ENCODE measurements around the gene TNK2.
A peak's percentile ranks its signal among the peaks of the same experiment; 100 is the strongest.
"Not testable (repeated sequence)": the region's sequence is repeated elsewhere in the genome, so short reads cannot be mapped to it uniquely, and the experiment has no call there.

TNK2 gene

DNA sequence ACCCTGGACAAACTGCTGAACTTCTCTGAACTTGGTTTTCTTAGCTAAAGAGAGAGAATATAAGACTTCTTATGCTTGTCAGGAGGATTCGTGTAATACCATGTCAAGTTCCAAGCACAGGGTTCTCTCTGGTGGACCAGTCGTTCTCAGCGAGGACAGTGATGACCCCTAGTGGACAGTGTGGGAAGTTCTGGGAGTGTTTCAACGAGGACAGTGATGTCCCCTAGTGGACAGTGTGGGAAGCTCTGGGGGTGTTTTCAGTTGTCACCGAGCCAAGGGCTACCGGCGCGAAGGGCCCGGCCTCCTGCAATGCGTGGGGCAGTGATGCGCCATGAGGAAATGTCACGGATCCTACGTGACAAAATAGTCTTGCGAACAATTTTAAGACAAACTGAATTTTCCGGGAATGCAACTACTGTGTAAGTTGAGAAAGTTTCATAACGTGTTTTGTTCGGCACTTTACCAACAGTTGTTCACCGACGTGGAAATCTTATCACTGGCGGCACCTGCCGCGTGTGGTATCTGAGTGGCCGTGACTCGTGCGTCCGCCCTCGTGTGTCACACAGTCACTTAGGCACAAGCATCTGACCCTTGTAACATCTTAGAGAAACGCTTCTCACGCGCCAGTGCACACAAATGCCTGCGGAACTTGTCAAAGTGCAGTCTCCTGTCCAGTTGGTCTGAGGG is 57.4 kb downstream of the TNK2 start:
- peak; percentile 73 for DNase-seq (ENCODE audit: low read depth)

DNA sequence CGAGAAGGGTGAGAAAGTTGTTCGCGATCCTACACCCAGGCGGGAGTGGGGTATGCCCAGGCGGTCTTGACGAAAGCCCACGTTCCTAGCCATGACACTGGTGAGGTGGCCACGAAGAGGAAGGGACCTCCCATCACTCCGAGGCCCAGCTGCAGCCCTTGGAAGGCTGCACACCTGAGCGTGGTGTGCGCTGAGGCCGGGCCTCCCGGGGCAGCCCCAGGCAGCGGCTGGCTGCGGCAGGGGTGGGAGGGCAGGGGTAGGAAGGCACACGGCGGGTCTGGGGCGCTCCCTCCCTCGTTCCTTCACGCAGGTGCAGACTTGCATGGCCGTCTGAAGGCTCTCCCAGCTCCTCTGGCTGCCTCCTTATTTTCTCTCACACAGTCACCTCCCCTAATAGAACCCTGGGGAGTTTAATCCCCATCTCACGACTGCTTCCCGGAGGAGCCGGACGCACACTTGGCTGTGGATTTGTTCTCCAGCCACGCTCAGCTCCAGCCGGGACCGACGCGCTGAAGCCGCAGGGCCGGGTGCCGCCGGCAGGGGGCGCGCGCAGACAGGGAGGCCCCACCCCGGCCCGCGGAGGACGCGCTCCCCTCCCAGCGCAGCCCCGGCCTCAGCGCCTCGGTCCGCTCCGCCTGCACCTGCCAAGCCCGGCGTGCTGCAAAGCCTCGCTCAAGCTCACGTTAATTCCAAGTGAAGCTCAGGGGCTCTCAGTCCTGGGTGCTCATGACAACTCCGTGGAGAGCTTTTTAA is 58.9 kb downstream of the TNK2 start:
- no peak for DNase-seq (ENCODE audit: low read depth)

DNA sequence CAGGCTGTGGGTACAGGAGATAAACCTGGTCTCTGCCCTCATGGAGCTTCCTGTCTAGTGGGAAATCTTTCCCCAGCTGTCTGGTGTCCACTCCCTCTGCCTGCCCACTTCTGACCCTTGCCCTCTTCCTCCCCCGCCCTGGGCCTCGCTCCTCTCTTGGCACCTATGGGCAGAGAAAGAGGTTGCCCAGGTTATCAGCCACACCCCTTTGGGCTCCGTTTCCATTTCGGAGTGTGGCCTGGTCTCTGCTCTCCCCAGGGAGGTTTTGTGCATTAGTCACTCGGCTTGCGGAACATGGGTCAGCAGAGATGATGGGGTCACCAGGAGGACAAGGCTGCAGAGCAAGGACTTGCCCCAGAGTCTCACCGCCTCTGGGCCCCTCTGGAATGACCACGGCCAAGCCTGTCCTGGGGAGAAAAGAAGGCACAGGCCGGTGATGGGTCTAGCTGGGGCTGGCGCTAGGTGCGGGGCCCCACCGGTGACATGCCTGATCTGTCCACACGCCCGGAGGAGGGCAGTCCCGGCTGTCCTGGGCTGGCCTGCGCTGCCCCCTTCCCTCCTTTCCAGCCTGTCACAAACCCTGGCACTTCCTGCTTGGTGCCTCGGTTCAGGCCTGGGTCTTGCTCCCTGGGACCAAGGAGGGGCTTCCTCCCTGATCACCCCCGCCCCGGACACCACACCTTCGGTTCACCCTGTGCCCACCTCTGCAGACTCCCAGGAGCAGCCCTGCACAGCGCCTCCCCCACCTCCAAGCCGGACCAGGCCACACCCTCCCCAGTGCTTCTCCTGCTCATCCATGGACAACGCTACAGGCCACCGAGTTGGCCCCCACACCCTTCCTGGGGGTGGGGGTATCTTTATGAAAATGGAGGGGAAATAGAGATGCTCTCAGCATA is 61.0 kb downstream of the TNK2 start:
- DNase-seq (ENCODE audit: low read depth) = no peak

DNA sequence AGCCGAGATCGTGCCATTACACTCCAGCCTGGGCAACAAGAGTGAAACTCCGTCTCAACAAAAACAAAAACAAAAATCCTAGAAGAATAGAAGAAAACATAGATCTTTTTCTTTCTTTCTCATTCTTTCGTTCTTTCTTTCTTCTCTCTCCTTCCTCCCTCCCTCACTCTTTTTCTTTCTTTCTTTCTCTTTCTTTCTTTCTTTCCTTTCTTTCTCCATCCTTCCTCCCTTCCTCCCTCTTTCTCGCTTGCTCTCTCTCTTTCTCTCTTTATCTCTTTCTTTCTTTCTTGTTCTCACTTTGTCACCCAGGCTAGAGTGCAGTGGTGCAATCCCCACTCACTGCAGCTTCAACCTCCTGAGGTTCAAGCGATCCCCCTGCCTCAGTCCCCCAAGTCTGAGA is 62.9 kb downstream of the TNK2 start:
- DNase-seq (ENCODE audit: low read depth) = no peak

DNA sequence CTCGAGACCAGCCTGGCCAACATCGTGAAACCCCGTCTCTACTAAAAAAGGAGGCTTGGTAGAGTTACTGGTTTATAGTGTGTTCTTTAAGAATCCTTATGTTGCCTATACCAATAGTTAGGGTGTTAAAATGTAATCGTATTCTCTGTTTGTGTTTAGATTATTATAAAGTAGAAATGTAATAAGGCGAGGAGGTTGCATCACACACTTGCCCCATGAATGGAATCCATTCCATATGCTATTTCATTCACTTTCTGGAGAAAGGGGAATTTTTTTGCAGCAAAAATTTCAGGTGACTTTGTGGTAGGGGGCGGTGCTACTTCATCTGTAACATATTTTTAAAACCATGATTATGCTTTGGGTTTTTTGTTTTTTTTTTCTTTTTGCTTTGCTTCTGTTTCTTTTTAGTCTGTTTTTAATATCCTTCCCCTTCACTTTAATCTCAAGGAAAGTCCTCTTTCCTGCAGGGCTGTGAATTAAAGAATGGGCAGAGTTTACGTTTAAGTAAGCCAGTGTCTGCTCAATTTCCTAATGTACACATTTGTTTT is 63.6 kb downstream of the TNK2 start:
- DNase-seq (ENCODE audit: low read depth) = no peak

DNA sequence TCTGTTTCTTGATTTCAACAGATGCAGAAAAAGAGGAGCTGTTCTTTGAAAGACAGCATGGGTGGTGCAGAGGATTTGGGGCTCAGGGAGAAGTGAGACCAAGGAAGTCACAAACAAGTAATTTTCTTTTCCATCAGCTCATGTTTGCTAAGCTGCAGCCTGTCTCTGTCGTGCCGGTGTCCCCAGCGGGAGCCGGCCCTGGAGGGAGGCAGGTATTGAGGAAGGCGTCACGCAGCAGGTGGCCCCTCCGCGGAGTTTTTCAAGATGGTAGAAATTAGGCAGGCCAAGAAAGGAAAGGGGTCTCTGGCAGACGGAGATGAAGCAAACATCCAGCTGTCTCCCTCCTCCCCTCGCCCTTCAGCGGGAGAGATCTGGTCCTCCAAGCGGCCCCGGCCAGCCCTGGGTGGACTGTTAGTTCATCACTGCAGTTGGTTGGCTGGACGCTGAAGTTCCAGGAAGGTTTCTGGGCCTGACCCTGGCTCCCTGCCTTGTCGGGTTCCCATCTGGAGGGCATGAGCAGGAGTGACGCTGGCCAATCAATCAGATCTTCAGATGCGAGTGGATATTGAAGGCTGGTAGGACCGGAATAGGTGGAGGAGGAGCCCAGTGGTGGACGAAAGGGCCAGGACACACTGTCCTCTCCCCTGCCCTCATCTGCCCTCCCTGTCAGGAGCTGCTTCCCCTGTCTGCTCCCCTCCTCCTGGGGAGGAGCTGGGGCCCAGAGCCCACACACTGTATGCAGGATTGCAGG is 68.9 kb downstream of the TNK2 start:
- DNase-seq (ENCODE audit: low read depth) = no peak

DNA sequence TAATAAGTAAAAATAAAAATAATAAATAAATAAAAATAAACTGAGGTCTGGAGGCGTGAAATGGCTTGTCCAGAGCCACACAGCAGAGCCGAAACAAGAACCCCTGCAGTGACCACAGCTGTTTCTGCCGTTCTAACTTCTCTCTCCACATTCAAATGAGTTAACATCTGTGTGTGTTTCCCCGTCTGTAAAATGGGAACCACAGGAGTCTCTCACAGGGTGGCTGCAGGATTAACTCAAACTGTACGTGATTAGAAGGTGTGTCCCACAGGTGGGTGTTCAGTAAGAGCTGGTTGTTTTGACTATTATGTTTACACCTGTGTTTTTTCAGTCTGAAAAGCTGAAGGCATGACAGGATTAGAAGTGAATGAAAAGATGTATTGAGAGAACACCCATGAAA is 69.6 kb downstream of the TNK2 start:
- DNase-seq (ENCODE audit: low read depth) = no peak

DNA sequence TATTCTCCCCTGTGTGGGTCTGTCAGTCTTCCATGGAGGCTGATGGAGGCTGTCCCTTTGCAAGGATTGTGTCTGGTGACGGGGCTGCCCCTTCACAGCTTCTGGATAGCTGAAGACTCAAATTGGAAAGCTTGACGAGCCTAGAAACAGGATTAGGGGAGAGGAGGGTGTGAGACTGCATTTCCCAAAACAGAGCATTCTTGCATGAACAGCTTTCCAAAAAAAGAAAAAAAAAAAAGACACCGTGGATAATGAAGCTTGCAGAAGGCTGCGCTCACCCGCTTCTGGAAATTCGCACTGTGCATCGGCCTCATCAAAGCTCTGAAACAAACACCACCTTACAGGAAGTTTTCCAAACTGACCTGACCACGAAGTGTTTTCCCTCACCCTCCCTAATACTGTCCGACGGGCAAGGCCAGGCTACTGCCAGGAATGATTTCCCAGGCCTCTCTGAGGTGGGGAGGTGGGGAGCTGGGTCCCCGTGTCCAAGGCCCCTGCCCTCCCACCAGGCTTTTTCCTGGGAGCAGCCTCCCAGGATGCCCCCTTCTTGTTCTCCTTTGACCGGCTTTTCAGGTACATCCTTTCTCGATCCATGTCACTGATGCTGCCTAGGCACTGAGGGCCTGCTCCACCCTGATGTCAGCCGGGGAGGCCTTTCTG is 71.7 kb downstream of the TNK2 start:
- DNase-seq (ENCODE audit: low read depth) = no peak

DNA sequence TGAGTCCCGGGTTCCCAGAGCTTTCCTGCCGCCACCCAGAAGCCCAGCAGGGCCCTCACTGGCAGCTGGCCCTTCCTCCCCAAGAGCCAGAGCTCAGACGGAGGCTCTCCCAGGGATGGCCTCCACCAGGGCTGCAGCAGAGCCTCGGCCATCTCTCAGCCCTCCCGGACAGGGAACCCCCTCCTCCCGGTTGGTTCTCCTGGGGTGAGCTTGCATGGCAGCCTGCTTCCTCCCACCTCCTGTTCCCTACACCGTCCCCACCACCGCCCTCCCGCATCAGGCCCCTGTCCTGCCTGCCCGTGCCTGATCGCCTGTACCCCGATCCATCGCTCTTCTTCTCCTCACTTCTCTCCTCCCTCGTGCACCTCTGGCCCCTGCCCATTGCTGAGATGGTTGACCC is 72.6 kb downstream of the TNK2 start:
- no peak for DNase-seq (ENCODE audit: low read depth)

DNA sequence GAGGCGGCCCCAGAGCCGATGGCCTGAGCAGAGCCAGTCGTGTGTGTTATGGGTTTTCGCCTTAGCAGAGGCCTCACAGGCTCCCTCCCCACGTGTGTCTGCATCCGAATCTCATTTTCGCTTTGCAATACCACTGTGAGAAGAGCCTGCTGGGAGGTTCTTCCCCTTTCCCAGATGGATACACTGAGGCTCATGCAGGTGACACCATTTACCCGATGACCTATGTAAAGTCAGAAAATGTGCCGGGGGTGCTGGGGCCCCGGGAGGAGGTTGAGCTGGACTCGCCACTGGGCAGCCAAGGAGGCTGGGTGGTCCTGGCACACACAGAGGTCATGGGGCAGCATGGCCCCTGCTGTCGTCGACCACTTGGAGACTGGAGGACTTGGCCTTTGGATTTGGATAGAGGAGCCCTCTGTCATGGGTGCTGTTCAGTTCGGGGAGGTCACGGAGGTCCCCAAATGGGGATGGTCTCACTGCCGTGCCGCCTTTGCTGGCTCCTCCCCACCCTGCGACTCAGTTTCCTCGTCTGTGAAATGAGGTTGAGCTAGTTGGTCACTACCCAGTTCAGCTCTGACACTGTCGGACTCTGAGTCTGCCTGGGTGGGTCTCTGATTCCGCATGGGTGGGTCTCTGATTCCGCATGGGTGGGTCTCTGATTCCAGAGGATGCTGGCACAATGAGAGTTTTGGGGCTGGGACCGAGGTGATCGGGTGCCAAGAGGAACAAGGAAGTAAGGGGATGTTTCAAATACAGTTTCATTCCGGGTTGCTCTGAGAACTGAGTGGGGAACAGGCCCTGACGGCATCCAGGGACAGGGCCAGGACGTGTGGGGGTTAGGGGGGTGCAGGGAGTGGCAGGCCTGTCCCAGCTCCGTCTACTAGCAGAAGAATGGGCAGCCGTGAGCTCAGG is 73.4 kb downstream of the TNK2 start:
- DNase-seq (ENCODE audit: low read depth) = no peak

DNA sequence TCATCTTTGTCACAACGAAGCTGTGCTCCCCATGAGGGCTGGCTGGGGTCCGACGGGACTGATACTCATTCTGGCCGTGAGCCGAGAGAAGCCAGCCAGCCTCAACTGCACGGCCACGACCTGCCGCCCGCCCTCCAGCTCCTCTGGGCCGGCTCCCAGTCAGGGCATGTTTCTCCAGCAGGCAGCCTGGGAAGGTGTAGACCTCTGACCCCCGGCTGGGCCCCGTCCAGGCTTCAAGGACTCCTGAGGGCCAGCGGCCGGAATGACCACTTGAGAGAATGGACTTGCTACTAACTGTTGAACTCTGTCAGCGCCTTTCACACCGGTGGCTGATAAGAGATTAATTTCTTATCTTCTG is 78.5 kb downstream of the TNK2 start:
- no peak for DNase-seq (ENCODE audit: low read depth)

DNA sequence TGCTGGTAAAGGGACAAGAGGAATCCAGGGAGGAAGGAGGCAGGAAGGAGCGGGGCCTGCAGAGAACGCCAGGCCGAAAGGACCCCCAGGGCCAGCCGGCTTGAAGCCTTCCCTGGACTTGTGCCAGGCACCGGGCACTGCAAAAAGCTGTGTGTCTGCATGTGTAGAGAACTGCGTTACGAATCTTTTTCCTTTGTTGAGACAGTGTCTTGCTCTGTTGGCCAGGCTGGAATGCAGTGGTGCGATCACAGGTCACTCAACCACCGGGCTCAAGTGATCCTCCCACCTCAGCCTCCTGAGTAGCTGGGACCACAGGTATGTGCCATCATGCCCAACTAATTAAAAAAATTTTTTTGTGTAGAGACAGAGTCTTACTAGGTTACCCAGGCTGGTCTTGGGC is 79.6 kb downstream of the TNK2 start:
- DNase-seq (ENCODE audit: low read depth) = no peak

DNA sequence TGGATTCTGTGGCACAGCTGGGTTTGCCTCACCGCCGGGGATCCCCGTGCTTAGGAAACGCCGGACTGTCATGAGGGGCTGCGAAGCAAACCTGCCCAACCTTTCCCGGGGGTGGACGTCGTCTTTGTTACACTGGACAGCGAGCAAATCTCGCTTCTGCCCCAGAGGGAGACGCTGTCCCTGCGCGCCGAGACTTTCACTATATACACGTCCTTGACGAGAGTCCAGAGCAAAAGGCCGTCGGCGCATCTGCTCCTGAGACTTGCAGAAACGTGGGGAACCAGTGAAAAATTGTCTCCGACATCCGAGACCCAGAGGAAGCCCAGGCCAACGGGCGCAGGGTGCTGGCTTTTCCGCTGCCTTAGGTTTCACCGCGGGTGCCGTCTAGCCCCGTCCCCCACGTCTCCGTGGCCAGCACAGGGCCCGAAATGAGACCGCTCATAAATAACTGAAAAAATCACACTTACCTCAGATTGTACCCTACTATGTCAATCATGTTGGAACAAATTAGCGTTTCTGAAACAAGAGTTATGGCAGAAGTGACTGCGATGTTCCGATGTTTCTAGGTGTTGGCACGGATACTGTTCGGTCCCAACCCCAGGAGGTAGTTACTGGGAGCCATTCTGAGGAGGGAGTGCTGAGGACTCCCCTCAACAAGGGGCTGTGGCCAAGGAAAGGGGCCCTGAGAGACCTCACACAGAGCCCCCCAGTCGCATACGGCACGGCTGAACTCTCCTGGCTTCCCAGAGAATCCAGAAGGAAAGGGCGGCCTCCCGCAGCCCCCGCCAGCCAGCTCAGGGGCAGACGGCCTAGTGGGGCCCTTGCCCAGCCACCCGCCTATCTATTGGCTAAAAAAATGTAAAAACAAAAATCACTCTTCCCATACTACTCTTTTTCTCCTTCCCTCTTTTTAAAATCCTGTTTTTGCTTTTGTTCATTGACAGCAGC is 82.2 kb downstream of the TNK2 start:
- DNase-seq (ENCODE audit: low read depth) = no peak

DNA sequence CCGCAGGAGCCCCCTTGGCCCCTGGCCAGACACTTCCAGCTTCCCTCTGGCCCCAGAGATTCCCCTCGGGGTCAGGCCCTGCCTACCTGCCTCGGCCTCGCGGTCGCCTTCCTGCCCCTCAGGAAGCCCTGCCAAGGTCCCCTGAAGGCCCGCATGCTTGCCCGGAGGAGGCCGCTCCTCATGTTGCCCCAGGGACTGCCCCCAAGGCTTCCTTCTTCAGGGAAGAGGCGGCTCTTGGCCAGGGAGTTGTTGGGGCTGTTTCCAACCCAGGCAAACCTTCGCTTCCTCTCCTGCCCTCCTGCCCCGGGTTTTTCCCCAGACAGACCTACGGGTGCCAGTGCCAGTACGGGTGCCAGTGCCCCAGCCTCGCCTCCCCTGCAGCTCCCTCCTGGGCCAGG is 83.2 kb downstream of the TNK2 start:
- DNase-seq (ENCODE audit: low read depth) = no peak

DNA sequence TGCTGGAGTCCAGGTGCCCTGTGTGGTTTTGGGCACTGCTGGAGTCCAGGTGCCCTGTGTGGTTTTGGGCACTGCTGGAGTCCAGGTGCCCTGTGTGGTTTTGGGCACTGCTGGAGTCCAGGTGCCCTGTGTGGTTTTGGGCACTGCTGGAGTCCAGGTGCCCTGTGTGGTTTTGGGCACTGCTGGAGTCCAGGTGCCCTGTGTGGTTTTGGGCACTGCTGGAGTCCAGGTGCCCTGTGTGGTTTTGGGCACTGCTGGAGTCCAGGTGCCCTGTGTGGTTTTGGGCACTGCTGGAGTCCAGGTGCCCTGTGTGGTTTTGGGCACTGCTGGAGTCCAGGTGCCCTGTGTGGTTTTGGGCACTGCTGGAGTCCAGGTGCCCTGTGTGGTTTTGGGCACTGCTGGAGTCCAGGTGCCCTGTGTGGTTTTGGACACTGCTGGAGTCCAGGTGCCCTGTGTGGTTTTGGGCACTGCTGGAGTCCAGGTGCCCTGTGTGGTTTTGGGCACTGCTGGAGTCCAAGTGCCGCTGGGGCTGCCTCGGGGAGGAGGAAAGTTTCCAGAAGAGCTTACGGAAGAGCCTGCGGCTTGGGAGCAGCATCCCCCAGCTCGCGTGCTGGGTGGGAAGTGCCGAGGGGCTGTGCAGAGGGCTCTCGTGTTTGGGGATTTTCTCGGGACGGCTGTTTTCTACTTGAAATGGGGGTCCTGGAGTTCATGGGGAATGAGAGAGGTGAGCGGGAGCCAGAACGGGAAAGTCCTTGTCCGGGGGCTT is 83.7 kb downstream of the TNK2 start:
- not testable (repeated sequence) for DNase-seq (ENCODE audit: low read depth)

DNA sequence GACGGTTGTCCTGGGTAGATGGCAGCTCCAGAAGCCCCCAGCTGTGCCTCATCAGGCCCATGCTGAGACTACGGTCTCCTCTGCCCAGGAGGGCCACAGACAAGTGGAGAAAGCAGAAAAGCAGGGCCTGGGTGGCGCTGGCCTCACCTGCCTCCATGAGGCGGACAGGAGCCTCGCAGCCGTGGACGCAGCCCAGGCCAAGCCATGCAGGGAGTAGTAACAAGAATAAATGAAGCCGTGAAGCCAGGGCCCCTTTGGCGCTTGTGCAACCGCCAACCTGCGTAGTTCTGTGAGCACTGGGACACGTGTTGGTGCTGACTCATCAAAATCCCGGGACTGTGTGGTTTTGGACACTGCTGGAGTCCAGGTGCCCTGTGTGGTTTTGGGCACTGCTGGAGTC is 84.4 kb downstream of the TNK2 start:
- DNase-seq (ENCODE audit: low read depth) = no peak

DNA sequence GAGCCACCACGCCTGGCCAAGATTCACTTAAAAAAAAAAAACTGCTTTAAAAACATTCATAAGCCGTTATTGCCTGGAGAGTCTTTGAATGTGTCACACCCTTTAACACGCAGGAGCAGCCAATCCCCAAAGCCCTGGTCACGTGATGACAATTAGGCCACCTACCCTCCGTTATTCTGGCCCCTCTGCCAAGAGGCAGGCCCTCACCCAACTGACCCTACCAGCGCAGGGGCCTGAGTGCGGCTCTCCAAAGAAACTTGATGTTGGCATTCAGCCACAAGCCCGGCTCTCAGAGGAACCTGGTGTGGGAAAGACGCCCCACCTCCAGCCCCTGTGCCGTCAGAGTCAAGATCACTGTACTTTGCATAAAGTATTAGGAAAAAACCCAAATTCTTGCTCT is 85.1 kb downstream of the TNK2 start:
- DNase-seq (ENCODE audit: low read depth) = no peak

DNA sequence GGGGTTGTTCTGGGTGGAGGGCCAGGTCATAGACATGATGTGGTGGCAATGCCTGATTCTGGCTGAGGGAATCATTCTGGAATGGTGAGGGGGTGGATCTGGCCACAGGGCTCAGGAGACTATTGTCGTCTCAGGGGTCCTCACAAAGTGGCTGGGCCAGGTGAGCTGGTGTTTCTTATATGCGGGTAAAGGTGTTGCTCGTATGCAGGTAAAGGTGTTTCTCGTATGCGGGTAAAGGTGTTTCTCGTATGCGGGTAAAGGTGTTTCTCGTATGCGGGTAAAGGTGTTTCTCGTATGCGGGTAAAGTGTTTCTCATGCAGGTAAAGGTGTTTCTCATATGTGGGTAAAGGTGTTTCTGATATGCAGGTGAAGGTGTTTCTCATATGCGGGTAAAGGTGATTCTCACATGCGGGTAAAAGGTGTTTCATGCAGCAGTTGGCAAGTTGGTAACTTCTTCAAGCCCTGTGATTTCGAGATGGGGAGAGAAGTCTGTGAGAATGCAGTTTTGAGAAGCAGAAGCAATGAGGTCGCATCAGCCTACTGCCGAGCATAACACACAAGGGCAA is 86.1 kb downstream of the TNK2 start:
- DNase-seq (ENCODE audit: low read depth) = no peak

Measured in activated T-helper 1 cell treated with Interleukin-2 at 50 U/mL for 16 hours (primary cell).